H9 (cell line): Measurements from ENCODE around the gene WHRN. TPM values are rescaled to one million over a fixed set of nuclear protein-coding genes. Genes with fewer than 3 reads are reported as not detected.

Experiments
- DNase-seq: peaks from one replicate; pipeline ENCODE4 v3.0.0-alpha.2; 2017
- H2AFZ ChIP-seq: one replicate; pipeline ENCODE4 v1.6.1; 2013; ENCODE audit warnings: mild to moderate bottlenecking, low read length, control low read depth, moderate library complexity
- H2AK5ac ChIP-seq: 2 replicates; pipeline ENCODE4 v1.6.1; 2013; ENCODE audit warnings: low read length, control low read depth, mixed read lengths; ENCODE audit not compliant: insufficient read length
- H2BK120ac ChIP-seq: one replicate; pipeline ENCODE4 v1.6.1; 2013; ENCODE audit warnings: low read depth, mild to moderate bottlenecking, low read length, control low read depth, inconsistent platforms; ENCODE audit not compliant: poor library complexity, severe bottlenecking
- H2BK12ac ChIP-seq: 2 replicates; pipeline ENCODE4 v1.6.1; 2013; ENCODE audit warnings: low read length, control low read depth, mixed read lengths, low read depth; ENCODE audit not compliant: insufficient read length
- H2BK15ac ChIP-seq: 2 replicates; pipeline ENCODE4 v1.6.1; 2013; ENCODE audit warnings: low read depth, low read length, control low read depth
- H2BK20ac ChIP-seq: one replicate; pipeline ENCODE4 v1.6.1; 2013; ENCODE audit warnings: low read depth, mild to moderate bottlenecking, low read length, control low read depth, inconsistent platforms; ENCODE audit not compliant: poor library complexity, severe bottlenecking
- H2BK5ac ChIP-seq: 2 replicates; pipeline ENCODE4 v1.6.1; 2013; ENCODE audit warnings: low read length, control low read depth, mixed read lengths; ENCODE audit not compliant: insufficient read length
- H3K14ac ChIP-seq: 2 replicates; pipeline ENCODE4 v1.6.1; 2013; ENCODE audit warnings: low read length, control low read depth; ENCODE audit not compliant: insufficient read depth
- H3K18ac ChIP-seq: 2 replicates; pipeline ENCODE4 v1.6.1; 2013; ENCODE audit warnings: low read depth, mild to moderate bottlenecking, mixed read lengths, low read length, control low read depth; ENCODE audit not compliant: insufficient read length
- H3K23ac ChIP-seq: 2 replicates; pipeline ENCODE4 v1.6.1; 2013; ENCODE audit warnings: low read length, control low read depth, mixed read lengths, low read depth; ENCODE audit not compliant: insufficient read length
- H3K23me2 ChIP-seq: 2 replicates; pipeline ENCODE4 v1.6.1; 2013; ENCODE audit warnings: low read depth, mild to moderate bottlenecking, mixed read lengths, low read length, control low read depth; ENCODE audit not compliant: insufficient read length, poor library complexity, severe bottlenecking
- H3K27ac ChIP-seq: 2 replicates; pipeline ENCODE4 v1.5.1; 2013; ENCODE audit warnings: low read length, control low read depth, mixed read lengths, low read depth; ENCODE audit not compliant: insufficient read length
- H3K27me3 ChIP-seq: 2 replicates; pipeline ENCODE4 v1.6.1; 2013; ENCODE audit warnings: low read length, control low read depth, inconsistent platforms; ENCODE audit not compliant: insufficient read depth
- H3K4ac ChIP-seq: 2 replicates; pipeline ENCODE4 v1.6.1; 2013; ENCODE audit warnings: low read depth, mild to moderate bottlenecking, control low read depth, inconsistent platforms, low read length, moderate library complexity
- H3K4me1 ChIP-seq: 2 replicates; pipeline ENCODE4 v1.6.1; 2013; ENCODE audit warnings: low read length, control low read depth, inconsistent platforms; ENCODE audit not compliant: insufficient read depth
- H3K4me2 ChIP-seq: 2 replicates; pipeline ENCODE4 v1.6.1; 2013; ENCODE audit warnings: low read length, control low read depth, mixed read lengths; ENCODE audit not compliant: insufficient read length, insufficient read depth
- H3K56ac ChIP-seq: 2 replicates; pipeline ENCODE4 v1.6.1; 2013; ENCODE audit warnings: low read depth, mild to moderate bottlenecking, mixed read lengths, low read length, control low read depth; ENCODE audit not compliant: insufficient read length
- H3K79me1 ChIP-seq: 2 replicates; pipeline ENCODE4 v1.6.1; 2013; ENCODE audit warnings: low read depth, mild to moderate bottlenecking, moderate library complexity, low read length, control low read depth, inconsistent platforms; ENCODE audit not compliant: insufficient read depth, poor library complexity, severe bottlenecking
- H3K79me2 ChIP-seq: 2 replicates; pipeline ENCODE4 v1.6.1; 2013; ENCODE audit warnings: low read length, control low read depth, inconsistent platforms; ENCODE audit not compliant: insufficient read depth
- H3K9ac ChIP-seq: 2 replicates; pipeline ENCODE4 v1.6.1; 2013; ENCODE audit warnings: low read length, control low read depth, mixed read lengths; ENCODE audit not compliant: insufficient read length; ENCODE audit errors: extremely low read depth
- H3K9me3 ChIP-seq: one replicate; pipeline ENCODE4 v1.6.1; 2013; ENCODE audit warnings: low read depth, low read length, inconsistent platforms; ENCODE audit not compliant: control insufficient read depth
- H3T11ph ChIP-seq: one replicate; pipeline ENCODE4 v1.6.1; 2013; ENCODE audit warnings: mild to moderate bottlenecking, low read length, control low read depth, inconsistent platforms
- H4K20me1 ChIP-seq: one replicate; pipeline ENCODE4 v1.6.1; 2013; ENCODE audit not compliant: control insufficient read depth, insufficient read length, insufficient read depth
- H4K5ac ChIP-seq: 2 replicates; pipeline ENCODE4 v1.6.1; 2013; ENCODE audit warnings: low read depth, mild to moderate bottlenecking, mixed read lengths, low read length, control low read depth; ENCODE audit not compliant: insufficient read length
- H4K8ac ChIP-seq: replicated peaks from 2 replicates; pipeline ENCODE4 v1.6.1; 2013; ENCODE audit warnings: low read length, control low read depth, mixed read lengths, low read depth; ENCODE audit not compliant: insufficient read length
- H4K91ac ChIP-seq: 2 replicates; pipeline ENCODE4 v1.6.1; 2013; ENCODE audit warnings: low read depth, mild to moderate bottlenecking, moderate library complexity, mixed read lengths, low read length, control low read depth; ENCODE audit not compliant: insufficient read length
- H3K27ac Mint-ChIP-seq, 3 experiments: 2 replicates in 2 of 3; 3 replicates in 1 of 3; pipeline ENCODE4 v1.8.0; 2020 to 2021; ENCODE audit warnings: mixed read lengths in 3 of 3, mild to moderate bottlenecking in 1 of 3, moderate library complexity in 1 of 3
- H3K27me3 Mint-ChIP-seq: 2 replicates; pipeline ENCODE4 v1.8.0; 2021; ENCODE audit warnings: low read depth, mild to moderate bottlenecking, moderate library complexity, mixed read lengths
- H3K36me3 Mint-ChIP-seq, 3 experiments: 2 replicates in 2 of 3; 3 replicates in 1 of 3; pipeline ENCODE4 v1.8.0; 2020 to 2021; ENCODE audit warnings: low read depth in 3 of 3, mixed read lengths in 3 of 3; ENCODE audit not compliant: insufficient read depth in 1 of 3
- H3K4me1 Mint-ChIP-seq, 2 experiments: 2 replicates each; pipeline ENCODE4 v1.8.0; 2020; ENCODE audit warnings: mixed read lengths in 2 of 2
- H3K4me3 Mint-ChIP-seq, 2 experiments: 2 replicates in 1 of 2; 3 replicates in 1 of 2; pipeline ENCODE4 v1.8.0; 2020 to 2021; ENCODE audit warnings: mild to moderate bottlenecking in 2 of 2, mixed read lengths in 2 of 2, moderate library complexity in 1 of 2
- H3K9me3 Mint-ChIP-seq, 2 experiments: 2 replicates in 1 of 2; 3 replicates in 1 of 2; pipeline ENCODE4 v1.8.0; 2020; ENCODE audit warnings: mild to moderate bottlenecking in 2 of 2, mixed read lengths in 2 of 2, moderate library complexity in 1 of 2
- CTCF ChIP-seq: fragments of 200-600 bp; sonication (generic); conservative IDR thresholded peaks from 3 replicates; pipeline ENCODE4 v1.8.0; 2021; ENCODE audit warnings: antibody characterized with exemption, mild to moderate bottlenecking
- WGBS: extraction: QIAGEN DNeasy Blood & Tissue Kit; methylation state at CpG from one replicate; pipeline ENCODE4 v1.1.7; 2013; ENCODE audit warnings: missing lambda C conversion rate, low lambda C conversion rate, mixed read lengths; ENCODE audit not compliant: insufficient read length; ENCODE audit errors: extremely low coverage; 5-methylcytosine and 5-hydroxymethylcytosine counted together
- total RNA-seq: library from RNA; stranded (reverse); gene quantifications from 2 replicates; pipeline ENCODE4 v1.2.1, GENCODE V29; 2021

Gene WHRN
- total RNA-seq, 1 experiment from 2014 or later = 2.2 TPM

- no peak overlapping the region for H3K14ac ChIP-seq
- no peaks in the 10 kb centered on the region for H4K20me1 ChIP-seq
- peaks cover 0 to 13% of the 10 kb centered on the region in 2 experiments; a peak in 2 of 4 replicates for H3K4me1 Mint-ChIP-seq
- no CpG with 5 or more reads among the region's 5 CpGs for WGBS
- H3K27me3 Mint-ChIP-seq = no peaks in the 10 kb centered on the region; the same call in 1 of the 2 replicates
- peak; percentile 23 for DNase-seq
- H3K18ac ChIP-seq = no peak overlapping the region
- no peak overlapping the region for H2BK5ac ChIP-seq
- H3K9ac ChIP-seq = no peak overlapping the region
- no peak overlapping the region for H3K27ac ChIP-seq
- no peak for TF ChIP-seq CTCF
- H3K36me3 Mint-ChIP-seq = no peaks in the 10 kb centered on the region; a peak in 1 of 7 replicates
- H2BK15ac ChIP-seq = no peak overlapping the region
- H3K9me3 ChIP-seq = no peaks in the 10 kb centered on the region
- H3T11ph ChIP-seq = no peak overlapping the region
- no peaks in the 10 kb centered on the region for H3K23me2 ChIP-seq
- no peak overlapping the region for H2BK120ac ChIP-seq
- H3K4me1 ChIP-seq = no peaks in the 10 kb centered on the region
- H3K4ac ChIP-seq = no peak overlapping the region
- H2AK5ac ChIP-seq = no peak overlapping the region
- no peak overlapping the region for H3K4me3 Mint-ChIP-seq
- no peaks in the 10 kb centered on the region for H3K79me2 ChIP-seq
- no peak overlapping the region for H4K5ac ChIP-seq
- H4K8ac ChIP-seq = no peak overlapping the region
- no peak overlapping the region for H2BK12ac ChIP-seq
- no peak overlapping the region for H2BK20ac ChIP-seq
- H4K91ac ChIP-seq = no peak overlapping the region
- no peak overlapping the region for H3K23ac ChIP-seq
- H3K56ac ChIP-seq = no peak overlapping the region
- no peak overlapping the region for H3K4me2 ChIP-seq
- no peaks in the 10 kb centered on the region for H3K9me3 Mint-ChIP-seq
- no peak overlapping the region for H2AFZ ChIP-seq
- no peaks in the 10 kb centered on the region for H3K79me1 ChIP-seq
- H3K27me3 ChIP-seq = no peaks in the 10 kb centered on the region; the same call in 1 of the 2 replicates
- peak overlapping the region in 1 of 3 experiments; percentile 43; a peak in 1 of 7 replicates for H3K27ac Mint-ChIP-seq
Observed at GRCh38 chr9:114430457-114430856, 74.8 kb downstream of the WHRN start.
